Osteoblast (primary cell): ENCODE measurements around the gene CMSS1. TPM values are rescaled to one million over a fixed set of nuclear protein-coding genes. Genes with fewer than 3 reads are reported as not detected.

ENCODE experiments used
- DNase-seq: peaks from one replicate; pipeline ENCODE4 v3.0.0; 2011; ENCODE audit warnings: low spot score, mixed read lengths; ENCODE audit not compliant: insufficient read length; ENCODE audit errors: missing footprints
- H2AFZ ChIP-seq: 2 replicates; pipeline ENCODE4 v1.6.0; 2011; ENCODE audit warnings: mild to moderate bottlenecking, low read length
- H3K27ac ChIP-seq: 2 replicates; pipeline ENCODE4 v1.5.1; 2011; ENCODE audit warnings: mild to moderate bottlenecking, low read depth, low read length, moderate library complexity
- H3K27me3 ChIP-seq: 2 replicates; pipeline ENCODE4 v1.6.0; 2012; ENCODE audit warnings: mild to moderate bottlenecking, control low read depth, inconsistent platforms, low read length, moderate library complexity; ENCODE audit not compliant: insufficient read depth
- H3K36me3 ChIP-seq: 2 replicates; pipeline ENCODE4 v1.5.1; 2011; ENCODE audit warnings: mild to moderate bottlenecking, low read length, control low read depth, moderate library complexity; ENCODE audit not compliant: insufficient read depth
- H3K4me1 ChIP-seq: 2 replicates; pipeline ENCODE4 v1.5.1; 2011; ENCODE audit warnings: mild to moderate bottlenecking, low read length, control low read depth, moderate library complexity; ENCODE audit not compliant: insufficient read depth
- H3K4me2 ChIP-seq: 2 replicates; pipeline ENCODE4 v1.6.0; 2011; ENCODE audit warnings: mild to moderate bottlenecking, low read length; ENCODE audit not compliant: insufficient read depth
- H3K4me3 ChIP-seq: fragments of 200-600 bp; sonication (generic); 3 replicates; pipeline ENCODE4 v1.5.1; 2012; ENCODE audit warnings: mild to moderate bottlenecking, low read length, inconsistent platforms; ENCODE audit not compliant: insufficient read depth
- H3K79me2 ChIP-seq: 2 replicates; pipeline ENCODE4 v1.6.0; 2012; ENCODE audit warnings: mild to moderate bottlenecking, low read length, control low read depth, inconsistent platforms; ENCODE audit not compliant: insufficient read depth
- H3K9me3 ChIP-seq: 2 replicates; pipeline ENCODE4 v1.5.1; 2011; ENCODE audit warnings: low read depth, low read length, control low read depth
- H4K20me1 ChIP-seq: 2 replicates; pipeline ENCODE4 v1.6.0; 2012; ENCODE audit warnings: mild to moderate bottlenecking, low read length, control low read depth; ENCODE audit not compliant: insufficient read depth
- CTCF ChIP-seq: IDR thresholded peaks from 2 replicates; pipeline ENCODE4 v1.5.1; 2011; ENCODE audit warnings: mild to moderate bottlenecking, low read depth, low read length, moderate library complexity; ENCODE audit errors: extremely low read depth
- total RNA-seq: library from RNA; depleted of rRNA; stranded (reverse); fragments of >200 nt; gene quantifications from 2 replicates; pipeline ENCODE4 v1.2.3, GENCODE V29; 2012

Gene CMSS1
- total RNA-seq, 1 donor, result 15.9 TPM

GRCh38 chr3:99953596-99953995, 135.9 kb downstream of the CMSS1 start:
- Histone ChIP-seq H3K9me3 (no peaks in the 10 kb centered on the region), H3K4me3 (no peak overlapping the region), H3K4me2 (peak overlapping the region; percentile 9), H3K27me3 (no peaks in the 10 kb centered on the region), H4K20me1 (no peaks in the 10 kb centered on the region), H3K36me3 (no peaks in the 10 kb centered on the region), H3K4me1 (peaks cover 28% of the 10 kb centered on the region), H2AFZ (no peak overlapping the region), H3K79me2 (no peaks in the 10 kb centered on the region), H3K27ac (peak overlapping the region; percentile 15)
- no peak for DNase-seq
- TF ChIP-seq CTCF, result no peak

- Histone ChIP-seq H3K36me3 (no peaks in the 10 kb centered on the region), H3K4me2 (no peak overlapping the region), H2AFZ (no peak overlapping the region), H3K79me2 (no peaks in the 10 kb centered on the region), H3K27ac (no peak overlapping the region), H3K9me3 (no peaks in the 10 kb centered on the region), H3K4me1 (peaks cover 28% of the 10 kb centered on the region), H4K20me1 (no peaks in the 10 kb centered on the region), H3K4me3 (no peak overlapping the region), H3K27me3 (no peaks in the 10 kb centered on the region)
- no peak for TF ChIP-seq CTCF
- no peak for DNase-seq
Measured at GRCh38 chr3:99954914-99955644, 137.4 kb downstream of the CMSS1 start.

- no peaks in the 10 kb centered on the region for H3K9me3 ChIP-seq
- H2AFZ ChIP-seq, result no peak overlapping the region
- no peaks in the 10 kb centered on the region for H3K27me3 ChIP-seq
- no peaks in the 10 kb centered on the region for H3K79me2 ChIP-seq
- H3K27ac ChIP-seq, result no peak overlapping the region
- DNase-seq, result no peak
- H3K4me1 ChIP-seq, result peaks cover 35% of the 10 kb centered on the region
- TF ChIP-seq CTCF, result no peak
- no peaks in the 10 kb centered on the region for H3K36me3 ChIP-seq
- H3K4me2 ChIP-seq, result no peak overlapping the region
- no peaks in the 10 kb centered on the region for H4K20me1 ChIP-seq
- H3K4me3 ChIP-seq, result no peak overlapping the region
Measured at GRCh38 chr3:99955773-99956562, 138.3 kb downstream of the CMSS1 start.

GRCh38 chr3:99957151-99957796, 139.6 kb downstream of the CMSS1 start:
- Histone ChIP-seq H3K4me2 (no peak overlapping the region), H3K36me3 (no peaks in the 10 kb centered on the region), H3K9me3 (no peaks in the 10 kb centered on the region), H3K4me1 (peaks cover 30% of the 10 kb centered on the region), H4K20me1 (no peaks in the 10 kb centered on the region), H3K27me3 (no peaks in the 10 kb centered on the region), H3K27ac (no peak overlapping the region), H3K4me3 (no peak overlapping the region), H2AFZ (no peak overlapping the region), H3K79me2 (no peaks in the 10 kb centered on the region)
- DNase-seq, result no peak
- TF ChIP-seq CTCF, result no peak
